Thyroid gland (tissue), 4 donors: ENCODE data around the gene ASH1L. TPM values are rescaled to one million over a fixed set of nuclear protein-coding genes. Genes with fewer than 3 reads are reported as not detected.
"Not testable (repeated sequence)": the region's sequence is repeated elsewhere in the genome, so short reads cannot be mapped to it uniquely, and the experiment has no call there.

Experiments
- DNase-seq, 2 donors: peaks; one replicate each; pipeline ENCODE4 v3.0.0-alpha.2; 2019
- H3K27ac ChIP-seq, 3 donors: fragments of 200-600 bp; sonication (generic); 1 replicate in 2 of 3; 2 replicates in 1 of 3; pipeline ENCODE4 v1.5.1; 2016 to 2019; ENCODE audit warnings: mild to moderate bottlenecking in 1 of 3, moderate library complexity in 1 of 3
- H3K27me3 ChIP-seq: fragments of 200-600 bp; sonication (generic); one replicate; pipeline ENCODE4 v1.5.1; 2019
- H3K36me3 ChIP-seq, 2 donors: fragments of 200-600 bp; sonication (generic); one replicate each; pipeline ENCODE4 v1.5.1; 2016 to 2019
- H3K4me1 ChIP-seq, 2 donors: fragments of 200-600 bp; sonication (generic); one replicate each; pipeline ENCODE4 v1.5.1; 2017 to 2019
- H3K4me3 ChIP-seq, 3 donors: fragments of 200-600 bp; sonication (generic); replicated peaks in 1 of 3; 1 replicate in 2 of 3; 2 replicates in 1 of 3; pipeline ENCODE4 v1.5.1; 2016; ENCODE audit warnings: mild to moderate bottlenecking in 1 of 3
- H3K9me3 ChIP-seq: fragments of 200-600 bp; sonication (generic); one replicate; pipeline ENCODE4 v1.5.1; 2017
- CTCF ChIP-seq, 6 experiments: fragments of 200-600 bp in 3 of 6; fragments of 450-650 bp in 3 of 6; sonication (generic) in 3 of 6; IDR thresholded peaks; one replicate each; pipeline ENCODE4 v1.5.1; 2016 to 2019; ENCODE audit warnings: antibody characterized with exemption in 6 of 6, mild to moderate bottlenecking in 2 of 6, inconsistent platforms in 1 of 6, moderate library complexity in 1 of 6
- POLR2A ChIP-seq, 2 donors: fragments of 450-650 bp; IDR thresholded peaks; one replicate each; pipeline ENCODE4 v1.6.1; 2017; ENCODE audit warnings: antibody characterized with exemption in 2 of 2, mild to moderate bottlenecking in 2 of 2, moderate library complexity in 1 of 2
- WGBS, 2 donors: methylation state at CpG; one replicate each; pipeline ENCODE4 v1.1.5; 2017; 5-methylcytosine and 5-hydroxymethylcytosine counted together
- intact Hi-C: fragments of 100-400 bp; cut with DNase I; formaldehyde crosslinking; loops from one replicate; pipeline ENCODE4 v1.15.1; 2023
- total RNA-seq, 4 donors: library from RNA; depleted of rRNA; stranded (reverse); fragments of >200 nt; gene quantifications; one replicate each; pipeline ENCODE4 v1.2.3, GENCODE V29; 2016

The ASH1L gene
- total RNA-seq, 4 donors from 2014 or later: 68.1 to 120 (median 85.2) TPM

GRCh38 chr1:155453141-155453540, 109.5 kb downstream of the ASH1L start:
- 95 to 97% methylated on average over 7 of the region's 7 CpGs for WGBS, 2 donors
- Histone ChIP-seq H3K4me1 (no peaks in the 10 kb centered on the region), H3K27me3 (no peaks in the 10 kb centered on the region), H3K9me3 (no peaks in the 10 kb centered on the region), H3K4me3 (no peak overlapping the region), H3K27ac (no peak overlapping the region), H3K36me3 (peaks cover 0 to 3% of the 10 kb centered on the region in 2 donors)
- no peak for DNase-seq
- intact Hi-C loops: no loop called here
- no peak for TF ChIP-seq POLR2A (IDR thresholded peaks at IDR 0.05)
- no peak for TF ChIP-seq CTCF (IDR thresholded peaks at IDR 0.05)

- no peak overlapping the region for H3K4me3 ChIP-seq
- intact Hi-C loops: no loop called here
- H3K4me1 ChIP-seq: no peaks in the 10 kb centered on the region
- H3K36me3 ChIP-seq: peaks cover 0 to 3% of the 10 kb centered on the region in 2 donors
- no peak overlapping the region for H3K27ac ChIP-seq
- TF ChIP-seq POLR2A (IDR thresholded peaks at IDR 0.05) (no peak), CTCF (IDR thresholded peaks at IDR 0.05) (no peak)
- DNase-seq: no peak
- H3K9me3 ChIP-seq: no peaks in the 10 kb centered on the region
- H3K27me3 ChIP-seq: no peaks in the 10 kb centered on the region
- 94 to 98% methylated on average over 7 of the region's 7 CpGs for WGBS, 2 donors
Observed at GRCh38 chr1:155451199-155451598, 111.4 kb downstream of the ASH1L start.

- 98% methylated on average over 6 of the region's 6 CpGs for WGBS, 2 donors
Observed at GRCh38 chr1:155442431-155442830, 120.2 kb downstream of the ASH1L start.

GRCh38 chr1:155437405-155437804, 125.2 kb downstream of the ASH1L start:
- peaks cover 15 to 18% of the 10 kb centered on the region in 2 donors for H3K36me3 ChIP-seq
- DNase-seq: no peak
- no peaks in the 10 kb centered on the region for H3K27me3 ChIP-seq
- H3K9me3 ChIP-seq: no peaks in the 10 kb centered on the region
- no peak overlapping the region for H3K27ac ChIP-seq
- no peak for TF ChIP-seq CTCF (IDR thresholded peaks at IDR 0.05)
- TF ChIP-seq POLR2A (IDR thresholded peaks at IDR 0.05): no peak
- H3K4me3 ChIP-seq: no peak overlapping the region
- 96 to 98% methylated on average over 4 of the region's 4 CpGs for WGBS, 2 donors
- no peaks in the 10 kb centered on the region for H3K4me1 ChIP-seq
- intact Hi-C loops: no loop called here

More at GRCh38 chr1:155442431-155442830, 120.2 kb downstream of the ASH1L start:
- DNase-seq, intact Hi-C loops, H3K4me3 ChIP-seq, H3K27me3 ChIP-seq, H3K4me1 ChIP-seq, H3K27ac ChIP-seq, H3K9me3 ChIP-seq: not testable (repeated sequence)
- H3K36me3 ChIP-seq: peaks cover 12 to 14% of the 10 kb centered on the region in 2 donors

GRCh38 chr1:155433831-155434389, 128.7 kb downstream of the ASH1L start:
- H3K27ac ChIP-seq: not testable (repeated sequence)
- 94 to 98% methylated on average over 14 of the region's 14 CpGs for WGBS, 2 donors

GRCh38 chr1:155433128-155433830, 129.3 kb downstream of the ASH1L start:
- H3K4me3 ChIP-seq, H3K4me1 ChIP-seq, intact Hi-C loops, H3K9me3 ChIP-seq, DNase-seq, H3K27me3 ChIP-seq, H3K27ac ChIP-seq: not testable (repeated sequence)
- WGBS, 2 donors: 94% methylated on average over 19 to 23 of the region's 23 CpGs
- peaks cover 10 to 13% of the 10 kb centered on the region in 2 donors for H3K36me3 ChIP-seq

More at GRCh38 chr1:155433831-155434389, 128.7 kb downstream of the ASH1L start:
- H3K9me3 ChIP-seq, H3K27me3 ChIP-seq, intact Hi-C loops, H3K4me3 ChIP-seq, DNase-seq, H3K4me1 ChIP-seq: not testable (repeated sequence)
- H3K36me3 ChIP-seq: peaks cover 15 to 18% of the 10 kb centered on the region in 2 donors
